T-helper 2 cell treated with Interferon-gamma antibody and Interleukin-4, amounts not matched to agents 100 ng/mL and 5 ng/mL, for 36 hours (primary cell): ENCODE measurements around the gene SLC17A4. TPM values are rescaled to one million over a fixed set of nuclear protein-coding genes. Genes with fewer than 3 reads are reported as not detected.

Experiments
- intact Hi-C: fragments of 100-400 bp; cut with micrococcal nuclease; formaldehyde crosslinking; loops from one replicate; pipeline ENCODE4 v1.15.1; 2023
- total RNA-seq: library from RNA; stranded (reverse); gene quantifications from 2 replicates; pipeline ENCODE4 v1.2.3, GENCODE V29; 2022

Gene SLC17A4
- total RNA-seq, 1 donor from 2014 or later = not detected

GRCh38 chr6:25794784-25795183, 40.2 kb downstream of the SLC17A4 start:
- intact Hi-C loops = no loop called here

GRCh38 chr6:25801436-25801835, 46.9 kb downstream of the SLC17A4 start:
- intact Hi-C loops = no loop called here

- intact Hi-C loops = no loop called here
Measured at GRCh38 chr6:25804804-25805203, 50.3 kb downstream of the SLC17A4 start.

GRCh38 chr6:25815194-25815593, 60.7 kb downstream of the SLC17A4 start:
- intact Hi-C loops = no loop called here

GRCh38 chr6:25816252-25816651, 61.7 kb downstream of the SLC17A4 start:
- intact Hi-C loops = no loop called here

GRCh38 chr6:25821341-25821740, 66.8 kb downstream of the SLC17A4 start:
- intact Hi-C loops = no loop called here

GRCh38 chr6:25829375-25829774, 74.8 kb downstream of the SLC17A4 start:
- intact Hi-C loops = no loop called here

GRCh38 chr6:25830458-25830857, 75.9 kb downstream of the SLC17A4 start:
- intact Hi-C loops = no loop called here

Other genes starting within 250 kb of the SLC17A4 start
- gene SCGN, start 102.5 kb upstream of the SLC17A4 start, total RNA-seq = not detected in 2 replicates
- gene SLC17A1, start 77.3 kb downstream of the SLC17A4 start, total RNA-seq = not detected in 2 replicates
- 0.55 and 1.2 TPM in 2 replicates for gene SLC17A3, start 119.5 kb downstream of the SLC17A4 start, total RNA-seq
- not detected in 2 replicates for gene SLC17A2, start 175.9 kb downstream of the SLC17A4 start, total RNA-seq
- gene TRIM38, start 208.1 kb downstream of the SLC17A4 start, total RNA-seq = 24.9 and 25.2 TPM in 2 replicates